Activated CD4-positive, alpha-beta T cell treated with anti-CD3 and anti-CD28 coated beads, Interleukin-2, amount 50 U/mL, for 48 hours (primary cell): Measurements from ENCODE around the gene EVL.

Source experiments
- DNase-seq, 2 experiments: peaks; one replicate each; pipeline ENCODE4 v3.0.0-alpha.2; 2020

Gene EVL

GRCh38 chr14:100111931-100112704 lies 46.9 kb downstream of the EVL start:
- no peak for DNase-seq

GRCh38 chr14:100114109-100114765 lies 49.0 kb downstream of the EVL start:
- DNase-seq: no peak

GRCh38 chr14:100115236-100115635 lies 50.0 kb downstream of the EVL start:
- no peak for DNase-seq

GRCh38 chr14:100115726-100116125 lies 50.5 kb downstream of the EVL start:
- DNase-seq: no peak

GRCh38 chr14:100116134-100116533 lies 50.9 kb downstream of the EVL start:
- DNase-seq: no peak

GRCh38 chr14:100117026-100117425 lies 51.8 kb downstream of the EVL start:
- no peak for DNase-seq

- DNase-seq: no peak
Measured at GRCh38 chr14:100117633-100118395, 52.6 kb downstream of the EVL start.

GRCh38 chr14:100118396-100119011 lies 53.3 kb downstream of the EVL start:
- DNase-seq: no peak

GRCh38 chr14:100119251-100119650 lies 54.0 kb downstream of the EVL start:
- DNase-seq: no peak

GRCh38 chr14:100120522-100121269 lies 55.5 kb downstream of the EVL start:
- DNase-seq: no peak

- no peak for DNase-seq
Measured at GRCh38 chr14:100121643-100122480, 56.6 kb downstream of the EVL start.

GRCh38 chr14:100122481-100123223 lies 57.4 kb downstream of the EVL start:
- no peak for DNase-seq

GRCh38 chr14:100123618-100124017 lies 58.4 kb downstream of the EVL start:
- DNase-seq: no peak

- DNase-seq: no peak
Measured at GRCh38 chr14:100124551-100125088, 59.4 kb downstream of the EVL start.

GRCh38 chr14:100126401-100126800 lies 61.2 kb downstream of the EVL start:
- DNase-seq: no peak

GRCh38 chr14:100127853-100128455 lies 62.7 kb downstream of the EVL start:
- DNase-seq: no peak

GRCh38 chr14:100128688-100129087 lies 63.5 kb downstream of the EVL start:
- no peak for DNase-seq

GRCh38 chr14:100129161-100129589 lies 64.0 kb downstream of the EVL start:
- DNase-seq: no peak

- no peak for DNase-seq
Measured at GRCh38 chr14:100130521-100130920, 65.3 kb downstream of the EVL start.

GRCh38 chr14:100131181-100131580 lies 66.0 kb downstream of the EVL start:
- DNase-seq: no peak
